NB4 (cell line): ENCODE measurements around the gene AMIGO3.

ENCODE experiments used
- DNase-seq: peaks from one replicate; pipeline ENCODE4 v3.0.0; 2010; ENCODE audit warnings: low read depth
- H3K4me3 ChIP-seq: one replicate; pipeline ENCODE4 v1.5.1; 2011; ENCODE audit warnings: mild to moderate bottlenecking, low read depth, low read length, moderate library complexity
- MYC ChIP-seq: IDR thresholded peaks from 2 replicates; pipeline ENCODE4 v1.6.1; 2011; ENCODE audit warnings: low read depth, low read length
- POLR2A ChIP-seq: IDR thresholded peaks from 2 replicates; pipeline ENCODE4 v1.6.1; 2011; ENCODE audit warnings: mild to moderate bottlenecking; ENCODE audit not compliant: insufficient read length; ENCODE audit errors: extremely low read depth
- TF ChIP-seq, protein P1 (sequence below): IDR thresholded peaks from 2 replicates; pipeline ENCODE4 v1.6.1; 2011; ENCODE audit warnings: low read depth, low read length
- TF ChIP-seq, protein P2 (sequence below): IDR thresholded peaks from one replicate; pipeline ENCODE4 v1.5.1; 2012; ENCODE audit warnings: low read depth, low read length

Gene AMIGO3

DNA sequence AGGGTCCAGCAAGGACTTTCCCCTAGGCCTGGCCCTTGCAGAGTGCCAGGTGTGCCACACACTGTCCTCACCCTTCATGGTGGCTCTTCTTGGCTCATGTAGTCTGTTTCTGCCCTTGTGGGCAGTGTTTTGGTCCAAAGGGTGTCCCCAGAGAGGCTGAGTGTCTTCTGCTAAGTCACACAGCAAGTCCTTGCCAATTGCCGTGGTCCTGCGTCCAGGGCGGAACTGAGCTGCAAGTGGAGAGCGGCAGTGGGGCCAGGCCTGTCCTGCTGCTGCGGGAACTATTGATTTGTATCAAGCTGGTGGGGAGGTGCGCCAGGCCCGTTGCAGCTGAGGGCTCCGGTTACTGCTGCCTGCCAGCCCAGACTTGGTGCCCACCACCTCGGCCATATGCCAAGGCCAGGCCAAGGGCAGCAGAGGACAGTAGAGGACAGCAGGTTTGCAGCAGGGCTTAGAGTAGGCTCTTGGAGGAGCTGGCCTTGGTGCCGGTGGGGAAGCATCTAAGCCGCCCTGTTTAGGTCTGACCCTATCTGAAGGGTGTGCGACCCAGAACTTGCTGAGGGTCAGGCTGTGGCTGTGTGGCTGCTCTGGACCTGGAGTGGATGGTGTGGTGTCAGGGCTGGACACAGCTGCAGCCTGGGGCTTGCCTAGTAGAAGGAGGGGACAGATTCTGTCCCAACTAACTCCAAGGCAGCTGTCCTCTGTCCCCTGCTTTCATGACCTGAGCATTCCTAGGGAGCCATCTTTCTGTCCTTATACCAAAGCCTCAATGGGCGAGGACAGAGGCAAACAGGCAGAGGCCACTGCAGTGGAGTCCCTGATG is 4.5 kb downstream of the AMIGO3 start:
- no peak for DNase-seq
- H3K4me3 ChIP-seq = no peak overlapping the region
- TF ChIP-seq MYC = no peak
- TF ChIP-seq, protein P1, sequence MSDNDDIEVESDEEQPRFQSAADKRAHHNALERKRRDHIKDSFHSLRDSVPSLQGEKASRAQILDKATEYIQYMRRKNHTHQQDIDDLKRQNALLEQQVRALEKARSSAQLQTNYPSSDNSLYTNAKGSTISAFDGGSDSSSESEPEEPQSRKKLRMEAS = no peak
- TF ChIP-seq, protein P2, sequence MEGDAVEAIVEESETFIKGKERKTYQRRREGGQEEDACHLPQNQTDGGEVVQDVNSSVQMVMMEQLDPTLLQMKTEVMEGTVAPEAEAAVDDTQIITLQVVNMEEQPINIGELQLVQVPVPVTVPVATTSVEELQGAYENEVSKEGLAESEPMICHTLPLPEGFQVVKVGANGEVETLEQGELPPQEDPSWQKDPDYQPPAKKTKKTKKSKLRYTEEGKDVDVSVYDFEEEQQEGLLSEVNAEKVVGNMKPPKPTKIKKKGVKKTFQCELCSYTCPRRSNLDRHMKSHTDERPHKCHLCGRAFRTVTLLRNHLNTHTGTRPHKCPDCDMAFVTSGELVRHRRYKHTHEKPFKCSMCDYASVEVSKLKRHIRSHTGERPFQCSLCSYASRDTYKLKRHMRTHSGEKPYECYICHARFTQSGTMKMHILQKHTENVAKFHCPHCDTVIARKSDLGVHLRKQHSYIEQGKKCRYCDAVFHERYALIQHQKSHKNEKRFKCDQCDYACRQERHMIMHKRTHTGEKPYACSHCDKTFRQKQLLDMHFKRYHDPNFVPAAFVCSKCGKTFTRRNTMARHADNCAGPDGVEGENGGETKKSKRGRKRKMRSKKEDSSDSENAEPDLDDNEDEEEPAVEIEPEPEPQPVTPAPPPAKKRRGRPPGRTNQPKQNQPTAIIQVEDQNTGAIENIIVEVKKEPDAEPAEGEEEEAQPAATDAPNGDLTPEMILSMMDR = no peak

DNA sequence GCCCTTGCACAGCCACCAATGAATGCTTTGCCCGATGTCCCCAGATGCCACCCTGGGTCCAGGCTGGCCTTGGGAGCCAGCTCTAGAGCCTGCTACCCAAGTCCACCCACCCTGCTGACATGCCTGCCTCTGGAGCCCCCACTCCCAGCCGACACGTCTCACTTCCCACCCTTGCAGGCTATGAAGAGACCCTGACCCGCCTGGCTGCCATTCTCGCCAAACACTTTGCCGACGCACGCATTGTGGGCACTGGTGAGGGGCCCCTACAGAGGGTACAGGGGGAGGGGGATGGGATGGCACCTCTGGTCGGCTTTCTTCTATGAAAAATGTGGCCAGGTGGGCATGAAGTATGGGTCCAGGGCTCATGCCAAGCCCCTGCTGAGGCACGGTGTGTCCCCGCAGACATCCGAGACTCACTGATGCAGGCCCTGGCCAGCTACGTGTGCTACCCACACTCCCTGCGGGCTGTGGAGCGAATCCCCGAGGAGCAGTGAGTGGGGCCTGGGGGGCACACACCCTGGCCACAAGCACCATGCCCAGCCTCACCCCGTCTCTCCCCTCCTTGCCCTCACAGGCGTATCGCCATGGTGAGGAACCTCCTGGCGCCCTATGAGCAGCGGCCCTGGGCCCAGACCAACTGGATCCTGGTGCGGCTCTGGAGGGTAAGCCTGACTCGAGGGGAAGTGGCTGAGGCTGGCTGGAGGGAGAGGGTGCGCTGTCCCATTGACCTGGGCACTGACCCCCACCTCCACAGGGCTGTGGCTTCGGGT is 6.0 kb downstream of the AMIGO3 start:
- TF ChIP-seq POLR2A (no peak), MYC (no peak)
- TF ChIP-seq, protein P2 = no peak
- TF ChIP-seq, protein P1 = no peak
- no peak overlapping the region for H3K4me3 ChIP-seq
- no peak for DNase-seq

DNA sequence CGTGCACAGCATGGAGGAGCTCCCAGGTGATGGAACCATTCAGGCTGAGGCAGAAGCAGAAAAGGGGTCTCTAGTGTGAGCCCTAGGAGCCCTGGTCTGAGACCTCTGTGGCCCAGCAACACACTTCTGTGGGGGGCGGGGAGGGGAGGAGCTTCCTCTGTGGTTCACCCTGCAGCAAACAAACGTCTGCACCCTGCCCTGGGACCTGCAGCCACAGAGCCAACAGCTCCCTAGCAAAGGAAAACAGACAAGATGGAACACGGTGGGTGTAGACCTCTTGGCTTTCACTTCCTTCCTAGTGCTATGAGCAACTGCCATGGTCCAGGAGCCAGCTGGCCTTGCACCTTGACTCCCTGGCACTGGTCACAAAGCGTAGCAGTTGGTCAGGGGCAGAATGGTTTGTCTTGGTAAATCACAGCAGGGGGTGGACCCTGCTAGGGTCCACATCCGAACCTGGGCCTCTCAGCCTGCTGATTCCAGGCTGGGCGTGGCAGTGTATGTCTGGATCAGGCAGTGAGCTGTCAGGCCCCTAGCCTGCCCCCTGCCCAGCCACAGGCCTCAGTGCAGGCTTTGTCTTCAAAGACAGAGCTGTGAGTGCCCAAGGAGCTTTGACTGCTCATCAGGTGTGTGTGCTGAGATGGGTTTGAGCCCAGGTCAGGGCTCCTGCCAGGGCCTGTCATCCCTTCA is 6.7 kb downstream of the AMIGO3 start:
- no peak overlapping the region for H3K4me3 ChIP-seq
- TF ChIP-seq, protein P1 = no peak
- TF ChIP-seq MYC (no peak), POLR2A (no peak)
- TF ChIP-seq, protein P2 = no peak
- DNase-seq = peak; percentile 53

DNA sequence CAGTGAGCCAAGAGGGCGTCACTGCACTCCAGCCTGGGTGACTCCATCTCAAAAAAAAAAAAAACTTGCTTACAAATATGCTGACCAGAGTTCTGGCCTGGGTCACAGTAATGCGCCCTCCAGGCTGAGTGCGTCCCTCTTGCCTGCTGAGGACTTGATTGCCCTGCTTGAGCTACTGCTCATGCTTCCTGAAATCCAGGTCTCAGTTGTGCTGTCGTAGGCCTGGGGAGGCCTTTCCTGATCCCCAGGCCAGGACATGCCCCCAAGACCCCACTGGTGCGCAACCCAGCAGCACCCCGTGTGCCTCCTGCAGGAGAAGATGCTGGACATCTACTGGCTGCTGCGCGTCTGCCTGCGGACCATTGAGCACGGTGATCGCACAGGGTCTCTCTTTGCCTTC is 7.3 kb downstream of the AMIGO3 start:
- no peak overlapping the region for H3K4me3 ChIP-seq
- TF ChIP-seq, protein P2 = no peak
- TF ChIP-seq MYC (no peak), POLR2A (no peak)
- TF ChIP-seq, protein P1 = no peak
- no peak for DNase-seq

DNA sequence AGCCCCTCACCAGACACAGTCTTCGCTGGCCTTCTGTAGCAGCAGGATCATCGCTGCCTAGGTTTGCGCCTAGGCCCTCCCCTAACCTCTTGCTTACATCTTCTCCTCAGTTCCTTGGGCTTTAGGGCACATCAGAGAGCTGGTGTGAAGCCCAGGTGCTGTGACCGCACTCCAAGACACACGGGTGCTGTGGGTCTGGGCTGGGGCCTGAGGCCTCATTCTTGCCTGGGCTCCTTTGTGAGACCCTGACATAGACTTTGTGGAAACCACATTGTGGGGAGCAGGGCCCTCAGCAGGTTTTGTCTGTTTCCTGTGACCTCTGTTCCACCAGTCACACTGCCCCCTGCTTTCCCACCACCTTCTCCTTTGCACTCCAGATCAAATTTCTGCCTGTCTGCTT is 8.0 kb downstream of the AMIGO3 start:
- H3K4me3 ChIP-seq = no peak overlapping the region
- TF ChIP-seq, protein P1 = no peak
- TF ChIP-seq MYC = no peak
- no peak for TF ChIP-seq POLR2A
- TF ChIP-seq, protein P2 = no peak
- DNase-seq = no peak
